NCI-H2081 treated with DMSO at 0.1 percent for 48 hours (cell line): ENCODE data around the gene RTP2.
A peak's percentile ranks its signal among the peaks of the same experiment; 100 is the strongest.

Experiments
- DNase-seq: peaks from one replicate; lab custom pipeline; 2025; lab: John Stamatoyannopoulos, UW

RTP2 gene

DNA sequence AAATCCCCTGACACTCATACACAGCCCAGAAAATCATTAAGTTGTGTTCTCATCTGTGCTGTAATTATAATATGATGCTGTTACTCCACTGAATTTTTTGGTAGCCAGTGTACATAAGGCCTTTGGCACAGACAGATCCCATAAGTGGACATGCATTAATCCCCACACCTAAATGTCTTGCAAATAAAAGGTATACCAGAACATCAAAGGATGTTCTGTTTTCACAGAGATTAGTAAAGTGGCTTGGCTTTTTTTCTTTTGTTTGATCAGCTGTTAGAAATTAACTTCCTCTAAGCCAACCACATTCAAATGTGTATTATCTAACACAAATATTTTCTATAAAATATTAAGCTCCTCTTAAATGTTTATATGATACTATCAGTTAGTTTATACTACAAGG is 34.8 kb downstream of the RTP2 start:
- peak; percentile 76 for DNase-seq

GRCh38 chr3:187665764-187666402 is 36.5 kb downstream of the RTP2 start:
- DNase-seq: no peak

GRCh38 chr3:187665010-187665409 is 37.3 kb downstream of the RTP2 start:
- no peak for DNase-seq

- DNase-seq: no peak
Measured at GRCh38 chr3:187662848-187663409, 39.4 kb downstream of the RTP2 start.

DNA sequence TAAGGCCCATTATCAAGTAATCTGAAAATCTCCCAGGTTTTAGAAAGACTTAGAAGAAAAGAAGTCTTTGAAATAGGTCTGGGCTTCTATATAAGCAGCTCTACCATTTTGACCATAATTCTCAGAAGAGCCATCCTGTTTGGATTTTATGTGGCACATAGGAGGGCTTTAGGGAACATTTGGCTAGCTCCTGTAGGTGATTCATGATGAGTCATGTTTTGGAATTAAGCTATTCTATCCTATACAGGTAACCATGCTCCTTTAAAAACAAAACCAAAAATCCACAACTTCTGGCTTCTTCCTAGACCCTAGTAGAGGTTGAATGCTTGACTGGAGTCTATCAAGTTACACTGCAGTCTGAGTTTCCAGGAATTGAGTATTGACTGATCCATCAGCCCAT is 41.1 kb downstream of the RTP2 start:
- no peak for DNase-seq

GRCh38 chr3:187651282-187651681 is 51.1 kb downstream of the RTP2 start:
- DNase-seq: no peak
